ENCODE measurements around the gene DNAJC21. TPM values are rescaled to one million over a fixed set of nuclear protein-coding genes. Genes with fewer than 3 reads are reported as not detected.

Gene DNAJC21
- polyA plus RNA-seq, 2 of the 4 experiments (the other 2 are of a cell fraction): 31.1 to 36.5 TPM

GRCh38 chr5:34892414-34892813 lies 36.9 kb upstream of the DNAJC21 start:
- 83% methylated on average over 6 of the region's 6 CpGs for WGBS (ENCODE audit: missing lambda C conversion rate)

DNA sequence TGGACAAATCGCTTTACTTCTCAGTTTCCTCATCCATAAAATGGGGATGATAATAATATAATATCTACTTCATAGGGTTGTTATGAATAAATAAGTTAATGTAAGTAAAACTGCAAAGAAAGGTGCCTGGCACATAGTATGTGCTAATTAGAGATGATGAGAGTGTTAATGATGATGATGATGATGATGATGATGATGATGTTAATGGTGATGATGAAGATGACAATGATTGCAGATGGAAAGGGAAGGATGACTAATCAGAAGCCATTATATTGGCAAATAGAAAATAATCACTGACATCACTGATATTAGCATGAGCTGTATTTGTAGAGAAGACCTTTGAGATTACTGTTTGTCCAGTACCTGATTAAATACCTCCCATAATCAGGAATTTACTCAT lies 34.6 kb upstream of the DNAJC21 start:
- no peak overlapping the region for H3K4me3 ChIP-seq
- H3K27ac ChIP-seq: no peak overlapping the region
- H3K4me2 ChIP-seq: no peak overlapping the region
- FAIRE-seq: no peak
- POLR2A ChIA-PET: no interaction called here
- H3K4me1 ChIP-seq: no peaks in the 10 kb centered on the region
- TF ChIP-seq FOSL2 (IDR thresholded peaks at IDR 0.05): no peak
- TF ChIP-seq FOSL2 (CRISPR knock-in tag; IDR thresholded peaks at IDR 0.05): peak; percentile 15; the same call in 1 of the 2 replicates
- no peak for TF ChIP-seq ZFP36 (IDR thresholded peaks at IDR 0.05; ENCODE audit: borderline replicate concordance, partially characterized antibody)
- DNase-seq (ENCODE audit: low read depth in 1 of 2, low spot score in 1 of 2): no peak
- ATAC-seq: no peak
- WGBS (ENCODE audit: missing lambda C conversion rate): 87% methylated on average over 1 of the region's 1 CpG
- no peaks in the 10 kb centered on the region for H3K9me3 ChIP-seq
- CTCF ChIA-PET: interaction anchor here (2.2 to 16.6 kb wide), 3 partner anchors 11 to 411 kb away, joined by 5 to 621 read pairs (median 13); no protein-coding TSS in a partner anchor

More at GRCh38 chr5:34892414-34892813, 36.9 kb upstream of the DNAJC21 start:
- Histone ChIP-seq H3K27ac (no peak overlapping the region), H3K4me3 (no peak overlapping the region), H3K4me2 (no peak overlapping the region), H3K4me1 (no peaks in the 10 kb centered on the region), H3K9me3 (no peaks in the 10 kb centered on the region)
- ATAC-seq (no peak), DNase-seq (ENCODE audit: low read depth in 1 of 2, low spot score in 1 of 2) (no peak), FAIRE-seq (no peak)
- ChIA-PET POLR2A (no interaction called here), CTCF (interaction anchor here (1.9 to 16.6 kb wide), 2 partner anchors 13 to 408 kb away, joined by 11 to 621 read pairs; no protein-coding TSS in a partner anchor)
- TF ChIP-seq HOXB13 (CRISPR knock-in tag; IDR thresholded peaks at IDR 0.05; ENCODE audit: low read depth) (no peak), FOXS1 (CRISPR knock-in tag; IDR thresholded peaks at IDR 0.05) (no peak), POLR2AphosphoS2 (conservative IDR thresholded peaks at IDR 0.05; ENCODE audit: low read length) (no peak), ATOH8 (CRISPR knock-in tag; IDR thresholded peaks at IDR 0.05; ENCODE audit: low read depth) (no peak), RCOR1 (IDR thresholded peaks at IDR 0.05; ENCODE audit: low read depth, low read length) (no peak), ESRRA (IDR thresholded peaks at IDR 0.05; ENCODE audit: borderline replicate concordance, low read length) (no peak), RAD21 (conservative IDR thresholded peaks at IDR 0.05 in 1 of 2, IDR thresholded peaks at IDR 0.05 in 1 of 2) (no peak), FOSB (CRISPR knock-in tag; IDR thresholded peaks at IDR 0.05) (no peak), MAZ (IDR thresholded peaks at IDR 0.05; ENCODE audit: borderline replicate concordance, low read depth, low read length) (no peak), TFCP2L1 (CRISPR knock-in tag; IDR thresholded peaks at IDR 0.05) (no peak), POLR2A (IDR thresholded peaks at IDR 0.05; ENCODE audit: low read length) (no peak), HMGXB4 (CRISPR knock-in tag; IDR thresholded peaks at IDR 0.05; ENCODE audit: borderline replicate concordance) (no peak), EP300 (IDR thresholded peaks at IDR 0.05) (no peak), ZFP36 (IDR thresholded peaks at IDR 0.05; ENCODE audit: borderline replicate concordance, partially characterized antibody) (no peak), NFE2L2 (conservative IDR thresholded peaks at IDR 0.05; ENCODE audit: low read length) (no peak), RFX5 (IDR thresholded peaks at IDR 0.05) (no peak)
- TF ChIP-seq, protein P1, sequence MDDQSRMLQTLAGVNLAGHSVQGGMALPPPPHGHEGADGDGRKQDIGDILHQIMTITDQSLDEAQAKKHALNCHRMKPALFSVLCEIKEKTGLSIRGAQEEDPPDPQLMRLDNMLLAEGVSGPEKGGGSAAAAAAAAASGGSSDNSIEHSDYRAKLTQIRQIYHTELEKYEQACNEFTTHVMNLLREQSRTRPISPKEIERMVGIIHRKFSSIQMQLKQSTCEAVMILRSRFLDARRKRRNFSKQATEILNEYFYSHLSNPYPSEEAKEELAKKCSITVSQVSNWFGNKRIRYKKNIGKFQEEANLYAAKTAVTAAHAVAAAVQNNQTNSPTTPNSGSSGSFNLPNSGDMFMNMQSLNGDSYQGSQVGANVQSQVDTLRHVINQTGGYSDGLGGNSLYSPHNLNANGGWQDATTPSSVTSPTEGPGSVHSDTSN (IDR thresholded peaks at IDR 0.05): no peak

- DNase-seq (ENCODE audit: low read depth in 1 of 2, low spot score in 1 of 2) (no peak), ATAC-seq (no peak), FAIRE-seq (no peak)
- Histone ChIP-seq H3K9me3 (no peaks in the 10 kb centered on the region), H3K27ac (no peak overlapping the region; a peak in 1 of 6 replicates), H3K4me1 (no peaks in the 10 kb centered on the region), H3K4me3 (no peak overlapping the region), H3K4me2 (no peak overlapping the region)
- WGBS (ENCODE audit: missing lambda C conversion rate): 85% methylated on average over 2 of the region's 2 CpGs
- POLR2A ChIA-PET: no interaction called here
- CTCF ChIA-PET: interaction anchor here (0.5 to 16.6 kb wide), 8 partner anchors 9 to 412 kb away, joined by 3 to 621 read pairs (median 4); no protein-coding TSS in a partner anchor
- TF ChIP-seq HOXB13 (CRISPR knock-in tag; IDR thresholded peaks at IDR 0.05; ENCODE audit: low read depth): no peak
- TF ChIP-seq, protein P2, sequence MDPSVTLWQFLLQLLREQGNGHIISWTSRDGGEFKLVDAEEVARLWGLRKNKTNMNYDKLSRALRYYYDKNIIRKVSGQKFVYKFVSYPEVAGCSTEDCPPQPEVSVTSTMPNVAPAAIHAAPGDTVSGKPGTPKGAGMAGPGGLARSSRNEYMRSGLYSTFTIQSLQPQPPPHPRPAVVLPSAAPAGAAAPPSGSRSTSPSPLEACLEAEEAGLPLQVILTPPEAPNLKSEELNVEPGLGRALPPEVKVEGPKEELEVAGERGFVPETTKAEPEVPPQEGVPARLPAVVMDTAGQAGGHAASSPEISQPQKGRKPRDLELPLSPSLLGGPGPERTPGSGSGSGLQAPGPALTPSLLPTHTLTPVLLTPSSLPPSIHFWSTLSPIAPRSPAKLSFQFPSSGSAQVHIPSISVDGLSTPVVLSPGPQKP (IDR thresholded peaks at IDR 0.05; ENCODE audit: low read depth, low read length): no peak
- TF ChIP-seq TP53 (CRISPR knock-in tag; IDR thresholded peaks at IDR 0.05): no peak
- no peak for TF ChIP-seq ZNF302 (CRISPR knock-in tag; IDR thresholded peaks at IDR 0.05)
- TF ChIP-seq HMGXB4 (CRISPR knock-in tag; IDR thresholded peaks at IDR 0.05; ENCODE audit: borderline replicate concordance): no peak
- TF ChIP-seq CHD4 (IDR thresholded peaks at IDR 0.05; ENCODE audit: borderline replicate concordance): no peak
- TF ChIP-seq, protein P3, sequence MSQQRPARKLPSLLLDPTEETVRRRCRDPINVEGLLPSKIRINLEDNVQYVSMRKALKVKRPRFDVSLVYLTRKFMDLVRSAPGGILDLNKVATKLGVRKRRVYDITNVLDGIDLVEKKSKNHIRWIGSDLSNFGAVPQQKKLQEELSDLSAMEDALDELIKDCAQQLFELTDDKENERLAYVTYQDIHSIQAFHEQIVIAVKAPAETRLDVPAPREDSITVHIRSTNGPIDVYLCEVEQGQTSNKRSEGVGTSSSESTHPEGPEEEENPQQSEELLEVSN (IDR thresholded peaks at IDR 0.05; ENCODE audit: borderline replicate concordance, low read depth): no peak
- no peak for TF ChIP-seq CBX2 (IDR thresholded peaks at IDR 0.05; ENCODE audit: borderline replicate concordance, low read depth)
These were observed 33.5 kb upstream of the DNAJC21 start for GRCh38 chr5:34895641-34896419.
